ENCODE results near the gene R3HDM2.
A peak's percentile ranks its signal among the peaks of the same experiment; 100 is the strongest.

R3HDM2 gene

DNA sequence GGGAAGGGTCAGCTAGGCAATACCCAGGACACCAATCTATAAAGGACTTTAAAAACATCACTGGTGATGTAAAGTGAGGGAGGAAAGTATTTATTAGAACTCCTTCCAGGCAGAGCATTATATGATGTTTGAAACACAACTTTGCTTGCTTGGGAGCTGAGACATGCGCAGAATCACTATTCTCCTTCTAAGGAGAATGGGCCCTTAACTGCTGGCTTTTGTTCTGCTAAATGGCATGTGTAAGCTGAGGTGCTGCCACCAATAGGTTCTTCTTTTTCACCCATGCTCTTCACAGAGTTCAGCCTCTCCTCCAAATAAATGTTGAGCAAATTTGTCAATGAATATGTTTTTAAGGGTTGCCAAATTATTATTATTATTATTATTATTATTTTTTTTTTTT lies 183.8 kb downstream of the R3HDM2 start:
- TF ChIP-seq, protein P1, sequence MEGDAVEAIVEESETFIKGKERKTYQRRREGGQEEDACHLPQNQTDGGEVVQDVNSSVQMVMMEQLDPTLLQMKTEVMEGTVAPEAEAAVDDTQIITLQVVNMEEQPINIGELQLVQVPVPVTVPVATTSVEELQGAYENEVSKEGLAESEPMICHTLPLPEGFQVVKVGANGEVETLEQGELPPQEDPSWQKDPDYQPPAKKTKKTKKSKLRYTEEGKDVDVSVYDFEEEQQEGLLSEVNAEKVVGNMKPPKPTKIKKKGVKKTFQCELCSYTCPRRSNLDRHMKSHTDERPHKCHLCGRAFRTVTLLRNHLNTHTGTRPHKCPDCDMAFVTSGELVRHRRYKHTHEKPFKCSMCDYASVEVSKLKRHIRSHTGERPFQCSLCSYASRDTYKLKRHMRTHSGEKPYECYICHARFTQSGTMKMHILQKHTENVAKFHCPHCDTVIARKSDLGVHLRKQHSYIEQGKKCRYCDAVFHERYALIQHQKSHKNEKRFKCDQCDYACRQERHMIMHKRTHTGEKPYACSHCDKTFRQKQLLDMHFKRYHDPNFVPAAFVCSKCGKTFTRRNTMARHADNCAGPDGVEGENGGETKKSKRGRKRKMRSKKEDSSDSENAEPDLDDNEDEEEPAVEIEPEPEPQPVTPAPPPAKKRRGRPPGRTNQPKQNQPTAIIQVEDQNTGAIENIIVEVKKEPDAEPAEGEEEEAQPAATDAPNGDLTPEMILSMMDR (conservative IDR thresholded peaks at IDR 0.05; ENCODE audit: low read length) = no peak
- no peak overlapping the region for H3K4me3 ChIP-seq (ENCODE audit: low read length)
- no peak for DNase-seq (ENCODE audit: low read depth)

GRCh38 chr12:57244312-57244696 lies 186.5 kb downstream of the R3HDM2 start:
- no peak for DNase-seq (ENCODE audit: low read depth)
- TF ChIP-seq, protein P1 (conservative IDR thresholded peaks at IDR 0.05; ENCODE audit: low read length) = no peak
- H3K4me3 ChIP-seq (ENCODE audit: low read length) = no peak overlapping the region

- TF ChIP-seq, protein P1 (conservative IDR thresholded peaks at IDR 0.05; ENCODE audit: low read length) = peak; percentile 66
- peak; percentile 64 for DNase-seq (ENCODE audit: low read depth)
- peak overlapping the region; percentile 45 for H3K4me3 ChIP-seq (ENCODE audit: low read length)
Measured at GRCh38 chr12:57243521-57244311, 187.1 kb downstream of the R3HDM2 start.

DNA sequence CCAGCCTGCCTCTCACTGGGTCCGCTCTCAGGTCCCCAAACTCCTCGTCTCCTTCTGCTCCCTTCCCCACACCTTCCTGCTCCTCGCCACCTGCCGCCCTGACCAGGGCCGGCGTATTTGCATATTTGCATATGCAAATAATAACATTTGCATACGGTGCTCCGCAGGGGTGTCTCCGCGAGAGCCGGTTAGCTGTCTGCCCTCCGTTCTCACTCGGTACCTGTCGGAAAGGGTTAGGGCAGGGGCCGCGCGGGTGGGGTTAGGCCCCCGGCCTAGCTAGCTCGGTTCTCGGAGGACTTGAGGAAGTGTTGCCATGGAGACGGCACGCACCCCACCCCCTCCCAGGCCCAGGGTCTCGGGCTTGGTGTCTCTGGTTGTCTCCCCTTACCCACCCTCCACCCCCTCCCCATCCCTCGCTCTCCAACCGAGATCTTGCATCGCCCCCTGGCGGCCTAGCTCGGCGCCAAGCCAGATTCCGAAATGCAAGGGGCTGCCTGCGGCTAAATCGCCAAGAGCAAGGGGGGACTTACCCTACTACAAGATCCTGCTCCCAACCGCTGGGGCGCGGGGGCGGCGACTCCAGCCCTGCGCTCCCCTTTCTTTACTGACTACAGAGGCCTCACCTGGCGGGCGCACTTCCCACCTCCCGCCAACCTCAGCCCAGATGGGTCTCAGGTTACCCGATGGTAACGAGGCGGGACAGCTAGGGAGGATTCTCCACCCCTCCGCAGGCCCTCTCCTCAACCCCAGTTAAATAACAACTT lies 188.0 kb downstream of the R3HDM2 start:
- DNase-seq (ENCODE audit: low read depth) = no peak
- H3K4me3 ChIP-seq (ENCODE audit: low read length) = peak overlapping the region; percentile 30

GRCh38 chr12:57242329-57242690 lies 188.5 kb downstream of the R3HDM2 start:
- TF ChIP-seq, protein P1 (conservative IDR thresholded peaks at IDR 0.05; ENCODE audit: low read length) = no peak
- DNase-seq (ENCODE audit: low read depth) = no peak
- H3K4me3 ChIP-seq (ENCODE audit: low read length) = peak overlapping the region; percentile 86

More for the DNA sequence above, 188.0 kb downstream of the R3HDM2 start:
- TF ChIP-seq, protein P1 (conservative IDR thresholded peaks at IDR 0.05; ENCODE audit: low read length) = peak; percentile 49

DNA sequence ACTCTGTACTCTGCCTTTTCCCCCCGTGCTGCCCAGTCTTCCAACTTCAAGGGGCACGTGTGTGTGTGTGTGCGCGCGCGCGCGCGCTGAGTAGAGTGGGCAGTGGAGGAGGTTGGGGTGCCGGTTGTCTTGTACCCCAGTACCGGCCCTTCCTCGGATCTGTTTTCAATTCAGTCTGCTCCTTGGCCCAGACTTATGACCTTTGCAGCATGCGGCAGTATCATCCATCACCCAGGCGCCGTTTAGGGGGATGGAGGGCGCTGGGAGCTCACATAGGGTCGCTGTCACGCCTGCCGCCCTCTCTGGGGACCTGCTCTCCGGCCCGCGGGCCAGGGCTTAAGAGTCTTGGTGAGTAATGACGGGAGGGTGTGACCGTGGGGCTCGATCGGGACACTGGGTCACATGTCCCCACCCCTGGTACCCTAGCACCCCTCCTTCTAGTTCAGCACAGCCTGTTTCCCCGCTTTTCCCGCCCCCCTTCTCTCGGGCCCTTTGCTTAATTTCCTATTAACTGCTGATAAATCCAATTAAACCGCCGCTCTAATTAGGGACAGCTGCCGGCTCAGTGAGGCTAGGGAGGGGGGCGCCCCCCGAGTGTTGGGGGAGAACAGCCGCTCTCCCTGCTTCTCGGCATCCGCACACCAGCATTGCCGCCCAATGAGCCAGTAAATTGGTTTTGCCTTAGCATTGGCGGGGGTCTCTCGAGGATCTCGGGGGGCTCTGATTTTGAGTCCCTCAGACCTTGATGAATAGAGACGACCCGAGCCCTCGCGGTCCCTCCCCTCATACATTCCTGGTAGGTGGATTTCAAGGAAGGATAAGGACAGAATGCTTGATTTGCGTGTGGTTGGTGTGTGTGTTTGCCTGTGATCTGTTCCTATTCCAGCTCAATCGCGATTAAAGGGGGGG lies 189.2 kb downstream of the R3HDM2 start:
- TF ChIP-seq, protein P1 (conservative IDR thresholded peaks at IDR 0.05; ENCODE audit: low read length) = no peak; the same call in 1 of the 2 replicates
- no peak for DNase-seq (ENCODE audit: low read depth)
- H3K4me3 ChIP-seq (ENCODE audit: low read length) = peak overlapping the region; percentile 86

Data from AG10803 (cell line).